Measurements from ENCODE around the gene PILRA. TPM values are rescaled to one million over a fixed set of nuclear protein-coding genes. Genes with fewer than 3 reads are reported as not detected.
A peak's percentile ranks its signal among the peaks of the same experiment; 100 is the strongest.
"Not testable (repeated sequence)": the region's sequence is repeated elsewhere in the genome, so short reads cannot be mapped to it uniquely, and the experiment has no call there.

Gene PILRA
- total RNA-seq, 1 experiment from 2014 or later, result 0.61 TPM

GRCh38 chr7:100378114-100378755, 4.9 kb downstream of the PILRA start:
- DNase-seq (ENCODE audit: low read depth), result no peak

GRCh38 chr7:100380196-100380595, 6.9 kb downstream of the PILRA start:
- DNase-seq (ENCODE audit: low read depth), result no peak

- DNase-seq (ENCODE audit: low read depth), result not testable (repeated sequence)
Observed at GRCh38 chr7:100381531-100382233, 8.4 kb downstream of the PILRA start.

GRCh38 chr7:100382234-100382853, 9.1 kb downstream of the PILRA start:
- DNase-seq (ENCODE audit: low read depth), result peak; percentile 26

- DNase-seq (ENCODE audit: low read depth), result no peak
Observed at GRCh38 chr7:100384628-100385294, 11.5 kb downstream of the PILRA start.

GRCh38 chr7:100386940-100387339, 13.7 kb downstream of the PILRA start:
- no peak for DNase-seq (ENCODE audit: low read depth)

- no peak for DNase-seq (ENCODE audit: low read depth)
Observed at GRCh38 chr7:100387695-100388094, 14.4 kb downstream of the PILRA start.

- no peak for DNase-seq (ENCODE audit: low read depth)
Observed at GRCh38 chr7:100389437-100390088, 16.3 kb downstream of the PILRA start.

GRCh38 chr7:100390286-100391009, 17.2 kb downstream of the PILRA start:
- DNase-seq (ENCODE audit: low read depth), result no peak

- DNase-seq (ENCODE audit: low read depth), result no peak
Observed at GRCh38 chr7:100393233-100393905, 20.1 kb downstream of the PILRA start.

GRCh38 chr7:100394077-100394476, 20.8 kb downstream of the PILRA start:
- DNase-seq (ENCODE audit: low read depth), result no peak

- no peak for DNase-seq (ENCODE audit: low read depth)
Observed at GRCh38 chr7:100396421-100396982, 23.2 kb downstream of the PILRA start.

GRCh38 chr7:100397315-100398081, 24.2 kb downstream of the PILRA start:
- DNase-seq (ENCODE audit: low read depth), result no peak

GRCh38 chr7:100398239-100398638, 25.0 kb downstream of the PILRA start:
- DNase-seq (ENCODE audit: low read depth), result no peak

GRCh38 chr7:100400041-100400440, 26.8 kb downstream of the PILRA start:
- no peak for DNase-seq (ENCODE audit: low read depth)

GRCh38 chr7:100400656-100401055, 27.4 kb downstream of the PILRA start:
- peak; percentile 26 for DNase-seq (ENCODE audit: low read depth)

GRCh38 chr7:100401811-100402210, 28.5 kb downstream of the PILRA start:
- no peak for DNase-seq (ENCODE audit: low read depth)

- DNase-seq (ENCODE audit: low read depth), result no peak
Observed at GRCh38 chr7:100402241-100402640, 29.0 kb downstream of the PILRA start.

GRCh38 chr7:100406767-100407166, 33.5 kb downstream of the PILRA start:
- peak; percentile 57 for DNase-seq (ENCODE audit: low read depth)

Data from HT1080 (cell line).